Astrocyte of the cerebellum (primary cell): ENCODE measurements around the gene CRYBB1.

Experiments used
- DNase-seq: peaks from one replicate; pipeline ENCODE4 v3.0.0-alpha.2; 2011; ENCODE audit warnings: low read depth
- H3K4me3 ChIP-seq: 2 replicates; pipeline ENCODE4 v1.5.1; 2011; ENCODE audit warnings: mild to moderate bottlenecking, low read depth, low read length, moderate library complexity
- CTCF ChIP-seq: IDR thresholded peaks from 2 replicates; pipeline ENCODE4 v1.5.1; 2012; ENCODE audit warnings: low read length, low read depth, moderate library complexity, mild to moderate bottlenecking; ENCODE audit errors: missing control alignments
- in situ Hi-C: cut with HindIII; loops from 2 replicates; pipeline ENCODE4 v1.10.0; 2017; ENCODE audit warnings: low sequenced_read_pairs

CRYBB1 gene

GRCh38 chr22:26609287-26609686, 8.5 kb downstream of the CRYBB1 start:
- no peak overlapping the region for H3K4me3 ChIP-seq
- in situ Hi-C loops, result loop anchor here (5.0 kb wide), 1 partner anchor 82 kb away; no protein-coding TSS in a partner anchor
- DNase-seq, result no peak
- no peak for TF ChIP-seq CTCF

GRCh38 chr22:26608129-26608528, 9.7 kb downstream of the CRYBB1 start:
- in situ Hi-C loops, result loop anchor here (5.0 kb wide), 1 partner anchor 81 kb away; no protein-coding TSS in a partner anchor
- DNase-seq, result peak; percentile 22
- TF ChIP-seq CTCF, result no peak
- no peak overlapping the region for H3K4me3 ChIP-seq

- in situ Hi-C loops, result loop anchor here (5.0 kb wide), 1 partner anchor 79 kb away; no protein-coding TSS in a partner anchor
- DNase-seq, result peak; percentile 22
- no peak overlapping the region for H3K4me3 ChIP-seq
- no peak for TF ChIP-seq CTCF
Measured at GRCh38 chr22:26606611-26607010, 11.2 kb downstream of the CRYBB1 start.

- in situ Hi-C loops, result no loop called here
- H3K4me3 ChIP-seq, result no peak overlapping the region
- no peak for TF ChIP-seq CTCF
- no peak for DNase-seq
Measured at GRCh38 chr22:26604368-26604767, 13.5 kb downstream of the CRYBB1 start.

- no peak for DNase-seq
- in situ Hi-C loops, result no loop called here
- TF ChIP-seq CTCF, result no peak
- no peak overlapping the region for H3K4me3 ChIP-seq
Measured at GRCh38 chr22:26602127-26602526, 15.7 kb downstream of the CRYBB1 start.

GRCh38 chr22:26601726-26602125, 16.1 kb downstream of the CRYBB1 start:
- in situ Hi-C loops, result no loop called here
- no peak overlapping the region for H3K4me3 ChIP-seq
- no peak for DNase-seq
- TF ChIP-seq CTCF, result no peak

- H3K4me3 ChIP-seq, result no peak overlapping the region
- no peak for DNase-seq
- no peak for TF ChIP-seq CTCF
- in situ Hi-C loops, result no loop called here
Measured at GRCh38 chr22:26599505-26599904, 18.3 kb downstream of the CRYBB1 start.
